HepG2 (cell line): Measurements from ENCODE around the gene FUCA2. TPM values are rescaled to one million over a fixed set of nuclear protein-coding genes. Genes with fewer than 3 reads are reported as not detected.

Experiments used
- ATAC-seq: fragments of 200-7000 bp; cut with Tn5 transposase; 3 replicates; pipeline ENCODE4 v1.9.1; 2020; ENCODE audit warnings: mild to moderate bottlenecking, moderate library complexity
- BruUV-seq: library from RNA; stranded (reverse); fragments of 400-500 nt; replicated peaks from 2 replicates; lab custom pipeline; 2021; lab: Mats Ljungman, UMichigan
- CTCF ChIA-PET: fragments of 300-600 bp; formaldehyde crosslinking; extraction: SDS; loops from one replicate; lab custom pipeline; 2021; ENCODE audit warnings: low total read pairs, inconsistent platforms, low intra/inter-chr PET ratio; lab: Yijun Ruan, JAX
- POLR2A ChIA-PET: fragments of 350-600 bp; sonication (Branson Sonifier 250); formaldehyde crosslinking; loops from one replicate; lab custom pipeline; 2020; ENCODE audit warnings: antibody characterized with exemption, inconsistent platforms; lab: Yijun Ruan, JAX
- DNase-seq: peaks from one replicate; pipeline ENCODE4 v3.0.0-alpha.2; 2015; ENCODE audit warnings: low spot score
- FAIRE-seq: peaks from 3 replicates; lab custom pipeline; 2011; peaks lifted over from hg19 to GRCh38; lab: Jason Lieb, UNC
- H2AFZ ChIP-seq: one replicate; pipeline ENCODE4 v1.6.1; 2011; ENCODE audit warnings: low read length, inconsistent platforms
- H3K27ac ChIP-seq: fragments of 300-600 bp; 3 replicates; pipeline ENCODE4 v1.8.0; 2011; ENCODE audit warnings: mixed run types, mild to moderate bottlenecking, mixed read lengths, low read length, inconsistent platforms; ENCODE audit not compliant: insufficient read depth; ENCODE audit errors: extremely low read length
- H3K27me3 ChIP-seq, 2 experiments: fragments of 200-600 bp in 1 of 2; 2 replicates in 1 of 2; 3 replicates in 1 of 2; pipeline versions ENCODE4 v1.6.0 to v1.8.0; 2011; ENCODE audit warnings: low read length in 2 of 2, mild to moderate bottlenecking in 2 of 2, moderate library complexity in 2 of 2, inconsistent platforms in 1 of 2; ENCODE audit not compliant: insufficient read depth in 2 of 2, control insufficient read depth in 1 of 2
- H3K36me3 ChIP-seq, 2 experiments: fragments of 200-600 bp in 1 of 2; replicated peaks in 1 of 2; 2 replicates in 1 of 2; 3 replicates in 1 of 2; pipeline versions ENCODE4 v1.5.1 to v1.8.0; 2011; ENCODE audit warnings: low read length in 2 of 2, inconsistent platforms in 1 of 2; ENCODE audit not compliant: insufficient read depth in 2 of 2, control insufficient read depth in 1 of 2
- H3K4me1 ChIP-seq: 2 replicates; pipeline ENCODE4 v1.5.1; 2012; ENCODE audit warnings: low read length, inconsistent platforms; ENCODE audit not compliant: insufficient read depth
- H3K4me2 ChIP-seq: 2 replicates; pipeline ENCODE4 v1.6.0; 2011; ENCODE audit warnings: low read depth, low read length, inconsistent platforms
- H3K4me3 ChIP-seq, 3 experiments: fragments of 200-600 bp in 1 of 3; sonication (generic), shearing (Covaris generic) in 1 of 3; replicated peaks in 1 of 3; 2 replicates each; pipeline ENCODE4 v1.5.1; 2011 to 2016; ENCODE audit warnings: low read length in 3 of 3, inconsistent platforms in 2 of 3, low read depth in 2 of 3, mild to moderate bottlenecking in 2 of 3, control low read depth in 1 of 3, mixed read lengths in 1 of 3; ENCODE audit not compliant: insufficient read depth in 1 of 3
- H3K79me2 ChIP-seq: one replicate; pipeline ENCODE4 v1.6.1; 2011; ENCODE audit warnings: low read length, inconsistent platforms; ENCODE audit not compliant: insufficient read depth
- H3K9ac ChIP-seq: 2 replicates; pipeline ENCODE4 v1.6.0; 2011; ENCODE audit warnings: mild to moderate bottlenecking, low read depth, low read length, inconsistent platforms; ENCODE audit not compliant: insufficient read depth
- H3K9me3 ChIP-seq: 2 replicates; pipeline ENCODE4 v1.5.1; 2012; ENCODE audit warnings: mild to moderate bottlenecking, low read length
- H4K20me1 ChIP-seq: 2 replicates; pipeline ENCODE4 v1.6.0; 2011; ENCODE audit warnings: inconsistent platforms, mild to moderate bottlenecking, low read length, moderate library complexity; ENCODE audit not compliant: insufficient read depth
- ARNT ChIP-seq: fragments of 450-650 bp; IDR thresholded peaks from 2 replicates; pipeline ENCODE4 v1.6.1; 2017
- DMAP1 ChIP-seq: IDR thresholded peaks from 2 replicates; pipeline ENCODE4 v1.6.1; 2016
- FOSL1 ChIP-seq: sonication (generic); formaldehyde crosslinking; IDR thresholded peaks from 2 replicates; pipeline ENCODE4 v1.9.0; 2021; ENCODE audit warnings: missing genetic modification reagents, borderline replicate concordance
- MAFF ChIP-seq: IDR thresholded peaks from 2 replicates; pipeline ENCODE4 v1.6.1; 2011; ENCODE audit warnings: low read depth, low read length, improper control_type of control experiment
- MAFK ChIP-seq, 2 experiments: IDR thresholded peaks in 1 of 2; conservative IDR thresholded peaks in 1 of 2; 2 replicates each; pipeline ENCODE4 v1.6.1; 2011; ENCODE audit warnings: improper control_type of control experiment in 2 of 2, low read length in 2 of 2
- MED1 ChIP-seq: sonication (generic); formaldehyde crosslinking; IDR thresholded peaks from 2 replicates; pipeline ENCODE4 v1.4.0; 2020; ENCODE audit warnings: missing genetic modification reagents
- MEF2D ChIP-seq: sonication (generic); formaldehyde crosslinking; IDR thresholded peaks from 2 replicates; pipeline ENCODE4 v1.5.1; 2020; ENCODE audit warnings: mild to moderate bottlenecking, missing genetic modification reagents
- MTA1 ChIP-seq: sonication (generic); formaldehyde crosslinking; IDR thresholded peaks from 2 replicates; pipeline ENCODE4 v1.4.0; 2020; ENCODE audit warnings: missing genetic modification reagents, mild to moderate bottlenecking, borderline replicate concordance
- POLR2G ChIP-seq: fragments of 200-400 bp; formaldehyde crosslinking; IDR thresholded peaks from 2 replicates; pipeline ENCODE4 v1.6.1; 2018; ENCODE audit warnings: mild to moderate bottlenecking, low read depth, low read length, moderate library complexity
- ZFP36L1 ChIP-seq: sonication (generic); formaldehyde crosslinking; IDR thresholded peaks from 2 replicates; pipeline ENCODE4 v1.8.0; 2022; ENCODE audit warnings: mild to moderate bottlenecking, missing genetic modification reagents, moderate library complexity
- ZNF367 ChIP-seq: sonication (generic); formaldehyde crosslinking; IDR thresholded peaks from 2 replicates; pipeline ENCODE4 v1.4.0; 2020; ENCODE audit warnings: missing genetic modification reagents, borderline replicate concordance
- ZNF432 ChIP-seq: sonication (generic); formaldehyde crosslinking; IDR thresholded peaks from 2 replicates; pipeline ENCODE4 v1.5.0; 2020; ENCODE audit warnings: missing genetic modification reagents, mild to moderate bottlenecking, borderline replicate concordance
- ZNF546 ChIP-seq: sonication (generic); formaldehyde crosslinking; conservative IDR thresholded peaks from 2 replicates; pipeline ENCODE4 v1.8.1; 2023; ENCODE audit warnings: mild to moderate bottlenecking, missing genetic modification reagents
- ZNF574 ChIP-seq: sonication (generic); formaldehyde crosslinking; IDR thresholded peaks from 2 replicates; pipeline ENCODE4 v1.4.0; 2020; ENCODE audit warnings: missing genetic modification reagents
- ZNF691 ChIP-seq: sonication (generic); formaldehyde crosslinking; IDR thresholded peaks from 2 replicates; pipeline ENCODE4 v1.4.0; 2020; ENCODE audit warnings: missing genetic modification reagents, low read depth, mild to moderate bottlenecking, borderline replicate concordance
- ZNF83 ChIP-seq: sonication (generic); formaldehyde crosslinking; IDR thresholded peaks from 2 replicates; pipeline ENCODE4 v1.4.0; 2020; ENCODE audit warnings: missing genetic modification reagents, mild to moderate bottlenecking, borderline replicate concordance
- WGBS: methylation state at CpG from one replicate; pipeline ENCODE4 v1.1.6; 2017; ENCODE audit warnings: low lambda C conversion rate; 5-methylcytosine and 5-hydroxymethylcytosine counted together
- in situ Hi-C: cut with HindIII; loops from 2 replicates; pipeline ENCODE4 v1.10.0; 2017; ENCODE audit warnings: low pct_unique_long_range_greater_than_20kb; ENCODE audit not compliant: extremely low pct_ligation_motif_present
- intact Hi-C: fragments of 100-400 bp; cut with micrococcal nuclease; formaldehyde crosslinking; loops from one replicate; pipeline ENCODE4 v1.10.0; 2022; ENCODE audit not compliant: unreplicated experiment
- polyA plus RNA-seq, 8 experiments: library from polyadenylated mRNA; depleted of rRNA in 3 of 8; stranded (reverse) in 7 of 8; unstranded in 1 of 8; fragments of >200 nt; fragmentation: Illumina TruSeq in 4 of 8; extraction: Trizol in 4 of 8; gene quantifications; 2 replicates each; pipeline versions ENCODE4 v1.2.1 to v1.2.3, GENCODE V29; 2011 to 2016; ENCODE audit warnings: low read depth in 4 of 8, missing spikeins in 1 of 8, mixed read lengths in 1 of 8; ENCODE audit not compliant: insufficient read depth in 1 of 8
- total RNA-seq, 5 experiments: library from RNA; depleted of rRNA; stranded (reverse); fragments of >200 nt; fragmentation: Illumina TruSeq; extraction: Trizol; gene quantifications; 2 replicates each; pipeline ENCODE4 v1.2.3, GENCODE V29; 2016; ENCODE audit warnings: low read depth in 1 of 5
- TF ChIP-seq, protein P1 (sequence below): sonication (generic); formaldehyde crosslinking; IDR thresholded peaks from 2 replicates; pipeline ENCODE4 v1.4.0; 2020; ENCODE audit warnings: low read depth, mild to moderate bottlenecking, missing genetic modification reagents

FUCA2 gene
- total and polyA plus RNA-seq, 2 of the 13 experiments (the other 11 are each of a cell fraction or from before 2014, with no cell fraction given) = 87.4 to 144 TPM

GRCh38 chr6:143482593-143482992 is 28.9 kb downstream of the FUCA2 start (continued):
- no peak for TF ChIP-seq ZNF691
- TF ChIP-seq MTA1 (CRISPR knock-in tag) = no peak
- TF ChIP-seq MED1 (CRISPR knock-in tag) = no peak
- no peak for TF ChIP-seq FOSL1 (CRISPR knock-in tag)

DNA sequence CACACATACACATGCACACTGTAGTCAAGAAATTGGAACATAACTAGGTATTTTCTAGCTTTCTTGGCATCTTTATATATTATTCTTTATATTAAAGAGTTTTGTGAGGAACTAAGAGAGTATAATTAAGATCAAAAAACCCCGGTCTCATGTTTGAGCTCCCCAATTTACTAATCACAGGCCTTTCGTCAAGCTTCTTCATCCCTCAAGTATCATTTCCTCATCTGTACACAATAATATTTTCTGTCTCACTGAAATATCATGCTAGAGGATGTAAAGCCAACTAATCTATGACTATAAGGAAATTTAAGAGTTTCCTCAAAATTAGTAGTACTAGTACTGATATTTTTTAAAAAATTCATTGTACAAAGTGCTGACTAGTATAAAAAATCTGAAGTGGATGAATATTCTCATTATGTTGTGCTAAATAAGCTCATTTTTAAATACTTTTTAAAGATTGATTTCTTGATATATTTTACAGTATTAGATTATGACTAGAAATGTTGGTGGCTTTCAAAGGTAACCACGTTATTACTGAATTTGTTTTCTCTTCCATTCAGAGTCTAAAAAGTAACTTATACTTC is 32.9 kb downstream of the FUCA2 start:
- 95% methylated on average over 3 of the region's 3 CpGs for whole genome bisulfite sequencing
- ChIA-PET CTCF (no interaction called here), POLR2A (no interaction called here)
- Histone ChIP-seq H3K9ac (no peak overlapping the region), H3K9me3 (no peaks in the 10 kb centered on the region), H3K4me3 (no peak overlapping the region), H2AFZ (no peak overlapping the region), H3K4me2 (no peak overlapping the region), H3K27ac (no peak overlapping the region), H3K36me3 (peaks cover 4 to 12% of the 10 kb centered on the region in 2 experiments; a peak in 4 of 5 replicates), H3K4me1 (no peaks in the 10 kb centered on the region), H4K20me1 (no peaks in the 10 kb centered on the region), H3K27me3 (no peaks in the 10 kb centered on the region), H3K79me2 (no peaks in the 10 kb centered on the region)
- DNase-seq = no peak
- ATAC-seq = no peak
- in situ Hi-C loops (no loop called here), intact Hi-C loops (no loop called here)
- FAIRE-seq = no peak
- BruUV-seq = no TSS peak
- TF ChIP-seq MAFF = peak; percentile 88
- no peak for TF ChIP-seq POLR2G
- no peak for TF ChIP-seq MEF2D
- TF ChIP-seq ZNF367 (CRISPR knock-in tag) = no peak
- no peak for TF ChIP-seq ZNF432 (CRISPR knock-in tag)
- TF ChIP-seq, protein P1, sequence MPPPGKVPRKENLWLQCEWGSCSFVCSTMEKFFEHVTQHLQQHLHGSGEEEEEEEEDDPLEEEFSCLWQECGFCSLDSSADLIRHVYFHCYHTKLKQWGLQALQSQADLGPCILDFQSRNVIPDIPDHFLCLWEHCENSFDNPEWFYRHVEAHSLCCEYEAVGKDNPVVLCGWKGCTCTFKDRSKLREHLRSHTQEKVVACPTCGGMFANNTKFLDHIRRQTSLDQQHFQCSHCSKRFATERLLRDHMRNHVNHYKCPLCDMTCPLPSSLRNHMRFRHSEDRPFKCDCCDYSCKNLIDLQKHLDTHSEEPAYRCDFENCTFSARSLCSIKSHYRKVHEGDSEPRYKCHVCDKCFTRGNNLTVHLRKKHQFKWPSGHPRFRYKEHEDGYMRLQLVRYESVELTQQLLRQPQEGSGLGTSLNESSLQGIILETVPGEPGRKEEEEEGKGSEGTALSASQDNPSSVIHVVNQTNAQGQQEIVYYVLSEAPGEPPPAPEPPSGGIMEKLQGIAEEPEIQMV (CRISPR knock-in tag) = no peak
- TF ChIP-seq DMAP1 (CRISPR knock-in tag) = no peak
- TF ChIP-seq ZNF574 (CRISPR knock-in tag) = no peak
- TF ChIP-seq ZNF546 (CRISPR knock-in tag) = no peak
- no peak for TF ChIP-seq ZFP36L1 (CRISPR knock-in tag)
- TF ChIP-seq ARNT = no peak
- no peak for TF ChIP-seq ZNF83 (CRISPR knock-in tag)
- peak; percentile 86 to 94 for TF ChIP-seq MAFK (conservative IDR thresholded peaks at IDR 0.05 in 1 of 2, IDR thresholded peaks at IDR 0.05 in 1 of 2; ENCODE audit: low read length in 2 of 2)
